CD4-positive, alpha-beta memory T cell (primary cell): ENCODE results near the gene SERPINB1. TPM values are rescaled to one million over a fixed set of nuclear protein-coding genes. Genes with fewer than 3 reads are reported as not detected.

ENCODE experiments used
- CTCF ChIA-PET: fragments of 350-600 bp; sonication (Branson Sonifier 250); formaldehyde crosslinking; loops from one replicate; lab custom pipeline; 2021; ENCODE audit warnings: inconsistent platforms; ENCODE audit not compliant: partially characterized antibody; lab: Charles Lee
- POLR2A ChIA-PET: fragments of 350-600 bp; sonication (Branson Sonifier 250); formaldehyde crosslinking; loops from one replicate; lab custom pipeline; 2021; ENCODE audit not compliant: partially characterized antibody; lab: Charles Lee
- DNase-seq, 5 donors: peaks; one replicate each; pipeline versions ENCODE4 v3.0.0 to v3.0.0-alpha.2; 2020 to 2022; ENCODE audit warnings: mixed read lengths in 1 of 5
- H3K27ac ChIP-seq: one replicate; pipeline ENCODE4 v1.7.0; 2013; ENCODE audit warnings: low read depth, low read length
- H3K27me3 ChIP-seq: 2 replicates; pipeline ENCODE4 v1.7.0; 2013; ENCODE audit warnings: mild to moderate bottlenecking, low read length, moderate library complexity; ENCODE audit not compliant: insufficient read depth
- H3K36me3 ChIP-seq: 2 replicates; pipeline ENCODE4 v1.7.0; 2013; ENCODE audit warnings: mild to moderate bottlenecking, low read length, moderate library complexity; ENCODE audit not compliant: insufficient read depth
- H3K4me1 ChIP-seq: 2 replicates; pipeline ENCODE4 v1.7.0; 2013; ENCODE audit warnings: mild to moderate bottlenecking, low read length, moderate library complexity; ENCODE audit not compliant: insufficient read depth
- H3K4me3 ChIP-seq, 2 donors: one replicate each; pipeline ENCODE4 v1.7.0; 2013; ENCODE audit warnings: low read length in 2 of 2, mild to moderate bottlenecking in 1 of 2
- H3K9me3 ChIP-seq, 2 donors: one replicate each; pipeline ENCODE4 v1.7.0; 2013; ENCODE audit warnings: low read length in 2 of 2, control low read depth in 1 of 2; ENCODE audit not compliant: control insufficient read depth in 1 of 2
- H3K27ac Mint-ChIP-seq, 7 donors: one replicate each; pipeline ENCODE4 v1.8.0; 2020 to 2021; ENCODE audit warnings: mixed read lengths in 7 of 7, mild to moderate bottlenecking in 6 of 7, inconsistent platforms in 3 of 7, moderate library complexity in 3 of 7
- H3K27me3 Mint-ChIP-seq, 2 donors: one replicate each; pipeline ENCODE4 v1.8.0; 2020 to 2021; ENCODE audit warnings: mixed read lengths in 2 of 2
- H3K36me3 Mint-ChIP-seq, 2 donors: one replicate each; pipeline ENCODE4 v1.8.0; 2020 to 2021; ENCODE audit warnings: mixed read lengths in 2 of 2, inconsistent platforms in 1 of 2, mild to moderate bottlenecking in 1 of 2
- H3K4me1 Mint-ChIP-seq, 4 donors: one replicate each; pipeline ENCODE4 v1.8.0; 2020 to 2021; ENCODE audit warnings: mixed read lengths in 4 of 4, mild to moderate bottlenecking in 1 of 4
- H3K4me3 Mint-ChIP-seq, 8 donors: one replicate each; pipeline ENCODE4 v1.8.0; 2020 to 2021; ENCODE audit warnings: mixed read lengths in 8 of 8, mild to moderate bottlenecking in 7 of 8, moderate library complexity in 6 of 8, inconsistent platforms in 3 of 8
- H3K9me3 Mint-ChIP-seq, 8 donors: one replicate each; pipeline ENCODE4 v1.8.0; 2020 to 2021; ENCODE audit warnings: mixed read lengths in 8 of 8, mild to moderate bottlenecking in 5 of 8, inconsistent platforms in 3 of 8, moderate library complexity in 1 of 8
- intact Hi-C: fragments of 100-400 bp; cut with micrococcal nuclease; formaldehyde crosslinking; loops from one replicate; pipeline ENCODE4 v1.15.1; 2023
- polyA plus RNA-seq, 2 donors: library from polyadenylated mRNA; unstranded; fragments of 300-500 nt; fragmentation: Illumina TruSeq; gene quantifications; one replicate each; pipeline ENCODE4 v1.2.3, GENCODE V29; 2021
- total RNA-seq, 2 experiments: library from RNA; stranded (reverse); gene quantifications; one replicate each; pipeline ENCODE4 v1.2.3, GENCODE V29; 2021

Gene SERPINB1
- total and polyA plus RNA-seq, 4 experiments from 2014 or later: 56.7 to 159 (median 92.2) TPM

DNA sequence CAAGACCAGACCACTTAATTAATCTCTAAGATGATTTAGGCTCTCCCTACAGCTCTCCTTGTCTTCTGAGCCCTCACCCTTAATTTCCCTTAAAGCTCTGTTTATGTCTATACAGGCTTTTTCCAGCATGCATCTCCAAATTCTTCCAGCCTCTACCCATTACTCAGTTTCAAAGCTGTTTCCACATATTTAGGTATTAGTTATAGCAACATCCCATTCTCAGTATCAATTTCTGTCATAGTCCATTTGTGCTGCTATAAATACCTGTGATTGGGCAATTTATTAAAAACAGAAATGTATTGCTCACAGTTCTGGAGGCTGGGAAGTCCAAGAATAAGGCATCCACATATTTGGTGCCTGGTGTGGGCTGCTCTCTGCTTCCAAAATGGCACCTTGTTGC, 2.3 kb upstream of the SERPINB1 start:
- Mint-ChIP-seq H3K4me3 (peak overlapping the region in 1 of 8 donors; percentile 31), H3K36me3 (peaks cover 9 to 19% of the 10 kb centered on the region in 2 donors), H3K4me1 (peaks cover 51 to 74% (median 63%) of the 10 kb centered on the region in 4 donors), H3K27me3 (no peaks in the 10 kb centered on the region), H3K27ac (peak overlapping the region in 5 of 7 donors; percentile 24 to 93 (median 50)), H3K9me3 (peaks cover 0 to 3% (median 0%) of the 10 kb centered on the region in 8 donors)
- Histone ChIP-seq H3K4me3 (no peak overlapping the region), H3K4me1 (peaks cover 58% of the 10 kb centered on the region), H3K27ac (no peak overlapping the region), H3K9me3 (no peaks in the 10 kb centered on the region), H3K27me3 (no peaks in the 10 kb centered on the region), H3K36me3 (no peaks in the 10 kb centered on the region)
- POLR2A ChIA-PET: interaction anchor here (0.8 to 4.5 kb wide), 2 partner anchors 78 to 145 kb away, joined by 3 to 75 read pairs; partner anchors contain the start of gene WRNIP1
- DNase-seq: no peak
- CTCF ChIA-PET: interaction anchor here (5.5 to 11.3 kb wide), 5 partner anchors 13 to 89 kb away, joined by 68 to 223 read pairs (median 135); no protein-coding TSS in a partner anchor
- intact Hi-C loops: no loop called here

DNA sequence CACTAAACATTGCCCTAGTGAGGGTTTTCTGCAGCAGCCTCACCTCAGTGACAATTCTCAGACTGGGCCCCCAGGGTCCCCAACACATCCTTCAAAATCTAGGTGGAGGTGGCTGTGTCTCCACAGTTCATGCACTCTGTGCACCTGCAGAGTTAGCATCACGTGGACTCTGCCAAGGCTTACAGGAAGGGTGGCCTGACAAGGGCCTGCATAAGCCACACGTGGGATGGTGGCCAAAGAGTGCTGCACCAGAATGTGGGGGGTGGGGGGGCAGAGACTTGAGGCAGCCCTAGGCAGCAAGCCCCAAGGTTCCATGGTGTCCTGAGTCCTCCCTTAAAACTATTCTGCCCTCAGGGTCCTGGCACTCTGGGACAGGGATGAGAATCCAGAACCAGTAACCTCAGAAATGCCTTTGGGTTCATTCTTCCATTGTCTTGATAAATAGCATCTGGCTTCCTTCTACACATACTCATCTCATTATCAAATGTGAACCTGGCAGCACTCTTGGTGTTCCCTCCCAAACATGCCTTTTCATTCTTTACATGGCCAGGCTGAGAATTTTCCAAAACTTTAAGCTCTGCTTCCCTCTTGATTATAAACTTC, 1.6 kb upstream of the SERPINB1 start:
- Histone ChIP-seq H3K27me3 (no peaks in the 10 kb centered on the region), H3K36me3 (peaks cover 2% of the 10 kb centered on the region), H3K9me3 (no peaks in the 10 kb centered on the region), H3K4me3 (no peak overlapping the region), H3K4me1 (peaks cover 58% of the 10 kb centered on the region), H3K27ac (no peak overlapping the region)
- peaks cover 7 to 22% of the 10 kb centered on the region in 2 donors for H3K36me3 Mint-ChIP-seq
- H3K27ac Mint-ChIP-seq: peak overlapping the region; percentile 9 to 93 (median 67)
- H3K27me3 Mint-ChIP-seq: no peaks in the 10 kb centered on the region
- ChIA-PET CTCF (interaction anchor here (3.7 to 11.3 kb wide), 7 partner anchors 14 to 146 kb away, joined by 22 to 223 read pairs (median 83); no protein-coding TSS in a partner anchor), POLR2A (interaction anchor here (0.8 to 4.9 kb wide), 5 partner anchors 14 to 146 kb away, joined by 3 to 75 read pairs (median 46); partner anchors contain the start of gene WRNIP1)
- H3K4me3 Mint-ChIP-seq: peak overlapping the region in 3 of 8 donors; percentile 39 to 94 (median 89)
- peaks cover 0 to under 1% (median 0%) of the 10 kb centered on the region in 8 donors for H3K9me3 Mint-ChIP-seq
- H3K4me1 Mint-ChIP-seq: peaks cover 43 to 72% (median 57%) of the 10 kb centered on the region in 4 donors
- intact Hi-C loops: no loop called here
- DNase-seq: no peak

DNA sequence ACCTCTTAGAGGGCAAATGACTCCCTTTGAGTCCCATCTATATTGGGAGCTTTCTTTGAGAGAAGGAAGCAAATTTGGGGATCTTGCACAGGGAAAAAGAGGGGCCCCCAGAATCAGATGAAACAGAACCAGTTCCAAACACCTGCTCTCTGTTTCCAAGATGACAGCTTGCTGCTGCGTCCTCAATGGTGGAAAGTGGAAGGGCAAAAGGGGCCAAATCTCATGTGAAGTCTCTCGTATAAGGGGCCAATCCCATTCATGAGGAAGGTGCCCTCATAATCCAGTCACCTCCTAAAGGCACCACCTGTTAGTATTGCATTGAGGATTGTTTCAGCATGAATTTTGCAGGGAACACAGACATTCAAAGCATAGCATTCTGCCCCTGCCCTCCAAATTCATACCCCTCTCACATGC, 483 bp upstream of the SERPINB1 start:
- peaks cover 11 to 30% of the 10 kb centered on the region in 2 donors for H3K36me3 Mint-ChIP-seq
- POLR2A ChIA-PET: interaction anchor here (0.7 to 4.9 kb wide), 27 partner anchors 9 to 1176 kb away, joined by 3 to 75 read pairs (median 10); partner anchors contain the start of genes NQO2, RIPK1, SERPINB6 and SERPINB9
- peaks cover 52% of the 10 kb centered on the region for H3K4me1 ChIP-seq
- H3K9me3 ChIP-seq: no peaks in the 10 kb centered on the region
- intact Hi-C loops: no loop called here
- no peaks in the 10 kb centered on the region for H3K27me3 Mint-ChIP-seq
- H3K27ac Mint-ChIP-seq: peak overlapping the region; percentile 85 to 98 (median 93)
- H3K4me1 Mint-ChIP-seq: peaks cover 42 to 68% (median 55%) of the 10 kb centered on the region in 4 donors
- CTCF ChIA-PET: interaction anchor here (0.8 to 11.3 kb wide), 19 partner anchors 8 to 147 kb away, joined by 3 to 223 read pairs (median 5); partner anchors contain the start of genes MYLK4 and SERPINB9
- peak overlapping the region; percentile 83 to 94 (median 90) for H3K4me3 Mint-ChIP-seq
- H3K9me3 Mint-ChIP-seq: no peaks in the 10 kb centered on the region
- no peak for DNase-seq
- peak overlapping the region in 1 of 2 donors; percentile 49 for H3K4me3 ChIP-seq
- peak overlapping the region; percentile 73 for H3K27ac ChIP-seq
- H3K27me3 ChIP-seq: no peaks in the 10 kb centered on the region
- H3K36me3 ChIP-seq: peaks cover 11% of the 10 kb centered on the region

DNA sequence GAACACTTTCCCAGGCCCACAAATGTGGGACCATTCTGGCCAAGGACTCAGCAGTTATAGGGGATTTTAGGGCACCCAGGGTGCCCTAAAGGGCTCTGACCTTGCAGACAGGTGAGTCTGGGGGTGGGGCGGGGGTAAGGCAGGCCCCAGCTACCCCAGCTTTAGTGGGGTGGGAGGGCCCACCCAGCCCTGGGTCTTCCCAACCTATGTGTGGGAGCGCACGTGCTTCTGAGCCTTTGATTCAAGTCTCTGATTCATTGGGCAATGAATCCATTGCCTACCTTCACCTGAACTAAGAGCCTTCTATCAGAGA, 958 bp downstream of the SERPINB1 start:
- CTCF ChIA-PET: interaction anchor here (0.9 to 11.3 kb wide), 14 partner anchors 10 to 157 kb away, joined by 3 to 223 read pairs (median 5); partner anchors contain the start of genes MYLK4, SERPINB9 and WRNIP1
- intact Hi-C loops: loop anchor here (1.0 kb wide), 1 partner anchor 75 kb away; the partner anchor contains the start of gene WRNIP1
- Histone ChIP-seq H3K36me3 (peaks cover 24% of the 10 kb centered on the region), H3K27me3 (no peaks in the 10 kb centered on the region), H3K9me3 (no peaks in the 10 kb centered on the region), H3K27ac (peak overlapping the region; percentile 73), H3K4me1 (peaks cover 42% of the 10 kb centered on the region), H3K4me3 (peak overlapping the region; percentile 20 to 58)
- POLR2A ChIA-PET: interaction anchor here (0.6 to 4.9 kb wide), 18 partner anchors 14 to 227 kb away, joined by 3 to 75 read pairs (median 12); partner anchors contain the start of genes RIPK1 and WRNIP1
- H3K9me3 Mint-ChIP-seq: no peaks in the 10 kb centered on the region
- H3K27me3 Mint-ChIP-seq: no peaks in the 10 kb centered on the region
- peaks cover 24 to 42% of the 10 kb centered on the region in 2 donors for H3K36me3 Mint-ChIP-seq
- H3K4me1 Mint-ChIP-seq: peaks cover 38 to 62% (median 48%) of the 10 kb centered on the region in 4 donors
- peak overlapping the region; percentile 89 to 96 (median 93) for H3K4me3 Mint-ChIP-seq
- peak overlapping the region in 6 of 7 donors; percentile 93 to 98 (median 95) for H3K27ac Mint-ChIP-seq
- DNase-seq: no peak

DNA sequence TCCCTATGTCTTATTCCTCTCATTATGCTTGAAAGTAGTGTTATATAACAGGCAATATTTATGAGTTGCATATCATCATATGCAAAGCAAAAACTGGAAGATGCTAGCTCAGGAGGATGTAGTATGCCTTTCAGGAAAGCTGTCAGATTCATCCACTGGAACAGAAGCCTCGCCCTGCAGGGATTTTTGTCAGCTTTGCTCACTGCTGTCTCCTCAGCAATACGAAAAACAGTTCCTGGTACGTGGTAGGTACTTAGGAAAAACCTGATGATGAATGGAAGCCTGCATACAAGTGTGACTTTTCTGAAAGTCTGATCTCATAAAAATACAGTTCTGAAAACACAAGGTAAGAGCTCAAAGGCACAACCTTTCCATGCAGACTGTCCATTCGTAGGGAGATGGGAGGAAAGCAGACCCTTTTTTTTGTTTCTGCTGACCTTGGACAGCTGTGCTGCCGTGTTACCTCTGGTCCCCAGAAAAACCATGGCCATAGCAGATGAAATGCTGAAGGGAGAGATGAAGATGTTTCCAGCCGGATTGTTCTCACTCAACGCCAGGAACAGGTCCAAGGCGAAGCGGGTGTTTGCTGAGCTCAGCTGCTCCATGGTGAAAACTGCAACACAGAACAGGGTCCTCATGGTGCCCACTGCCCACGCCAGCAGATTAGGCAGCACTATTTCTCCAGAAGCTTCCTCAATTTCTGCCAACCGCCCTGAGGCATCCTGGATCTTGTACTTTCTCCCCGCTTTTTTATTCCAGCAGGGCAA, 1.5 kb downstream of the SERPINB1 start:
- ChIA-PET CTCF (interaction anchor here (1.1 to 11.3 kb wide), 9 partner anchors 49 to 149 kb away, joined by 3 to 223 read pairs (median 10); partner anchors contain the start of genes MYLK4 and WRNIP1), POLR2A (interaction anchor here (0.6 to 4.9 kb wide), 15 partner anchors 14 to 224 kb away, joined by 3 to 75 read pairs (median 10); partner anchors contain the start of gene WRNIP1)
- Mint-ChIP-seq H3K36me3 (peaks cover 28 to 47% of the 10 kb centered on the region in 2 donors), H3K27ac (peak overlapping the region; percentile 71 to 95 (median 88)), H3K4me3 (peak overlapping the region; percentile 89 to 96 (median 93)), H3K4me1 (peaks cover 38 to 63% (median 48%) of the 10 kb centered on the region in 4 donors), H3K9me3 (no peaks in the 10 kb centered on the region), H3K27me3 (no peaks in the 10 kb centered on the region)
- Histone ChIP-seq H3K4me1 (peaks cover 46% of the 10 kb centered on the region), H3K27ac (peak overlapping the region; percentile 73), H3K36me3 (peaks cover 30% of the 10 kb centered on the region), H3K9me3 (no peaks in the 10 kb centered on the region), H3K27me3 (no peaks in the 10 kb centered on the region), H3K4me3 (peak overlapping the region; percentile 20 to 58)
- intact Hi-C loops: no loop called here
- DNase-seq: no peak

DNA sequence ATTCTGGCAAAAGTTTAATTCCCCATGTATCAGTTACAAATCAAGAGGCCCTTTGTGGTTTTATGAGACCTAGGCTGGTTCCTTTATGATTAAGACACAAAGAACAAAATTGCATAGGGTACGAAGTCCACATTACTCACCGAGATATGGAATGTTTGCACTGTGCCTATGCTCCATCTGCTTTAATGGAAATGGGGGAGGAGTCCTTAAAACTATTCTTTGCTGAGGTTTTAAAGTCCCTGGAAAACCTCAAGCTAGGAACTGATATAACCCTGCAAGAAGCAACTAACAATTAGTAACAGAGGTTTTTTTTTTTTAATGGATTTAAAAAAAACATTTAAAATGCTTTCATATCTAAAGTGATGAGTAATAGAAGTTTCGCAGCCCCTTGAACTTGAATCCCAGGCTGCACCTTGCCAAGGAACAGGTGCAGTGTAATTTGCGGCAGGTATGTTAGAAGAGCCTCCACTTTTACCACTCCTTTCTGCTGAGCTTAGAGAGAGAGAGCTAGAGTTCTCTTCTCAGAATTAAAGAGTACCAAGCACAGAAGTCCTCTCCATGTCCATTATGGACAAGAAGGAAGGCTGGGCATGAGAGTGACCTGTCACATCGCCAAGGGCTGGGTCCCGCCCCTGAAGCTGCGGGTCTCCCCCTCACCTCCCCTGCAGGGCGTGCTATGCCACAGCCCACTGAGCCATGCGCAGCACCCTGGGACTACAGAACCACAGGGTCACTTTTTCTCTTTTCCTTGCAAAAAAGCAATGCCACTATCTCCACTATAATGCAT, 2.3 kb downstream of the SERPINB1 start:
- Histone ChIP-seq H3K27me3 (no peaks in the 10 kb centered on the region), H3K4me3 (no peak overlapping the region), H3K4me1 (peaks cover 46% of the 10 kb centered on the region), H3K27ac (no peak overlapping the region), H3K36me3 (peaks cover 37% of the 10 kb centered on the region), H3K9me3 (no peaks in the 10 kb centered on the region)
- POLR2A ChIA-PET: interaction anchor here (0.6 to 4.9 kb wide), 8 partner anchors 13 to 149 kb away, joined by 3 to 75 read pairs (median 14); partner anchors contain the start of gene WRNIP1
- peak overlapping the region; percentile 89 to 96 (median 93) for H3K4me3 Mint-ChIP-seq
- CTCF ChIA-PET: interaction anchor here (1.1 to 5.0 kb wide), 5 partner anchors 48 to 150 kb away, joined by 4 to 44 read pairs (median 22); no protein-coding TSS in a partner anchor
- H3K27ac Mint-ChIP-seq: peak overlapping the region; percentile 71 to 95 (median 78)
- no peaks in the 10 kb centered on the region for H3K9me3 Mint-ChIP-seq
- intact Hi-C loops: no loop called here
- peaks cover 42 to 68% (median 49%) of the 10 kb centered on the region in 4 donors for H3K4me1 Mint-ChIP-seq
- peak in 1 of 5 donors; percentile 10 for DNase-seq
- H3K27me3 Mint-ChIP-seq: no peaks in the 10 kb centered on the region
- H3K36me3 Mint-ChIP-seq: peaks cover 36 to 55% of the 10 kb centered on the region in 2 donors
